ENCODE data around the gene IVD.

IVD gene

GRCh38 chr15:40443846-40444245 is 38.3 kb downstream of the IVD start (continued):
- no peak for TF ChIP-seq CSRNP3 (CRISPR knock-in tag; IDR thresholded peaks at IDR 0.05)
- TF ChIP-seq BACH2 (CRISPR knock-in tag; IDR thresholded peaks at IDR 0.05; ENCODE audit: borderline replicate concordance) = no peak
- no peak for TF ChIP-seq ZNF565 (CRISPR knock-in tag; conservative IDR thresholded peaks at IDR 0.05; ENCODE audit: low read depth)
- no peak for TF ChIP-seq RARB (CRISPR knock-in tag; IDR thresholded peaks at IDR 0.05)
- TF ChIP-seq ZC3H10 (CRISPR knock-in tag; IDR thresholded peaks at IDR 0.05) = no peak

DNA sequence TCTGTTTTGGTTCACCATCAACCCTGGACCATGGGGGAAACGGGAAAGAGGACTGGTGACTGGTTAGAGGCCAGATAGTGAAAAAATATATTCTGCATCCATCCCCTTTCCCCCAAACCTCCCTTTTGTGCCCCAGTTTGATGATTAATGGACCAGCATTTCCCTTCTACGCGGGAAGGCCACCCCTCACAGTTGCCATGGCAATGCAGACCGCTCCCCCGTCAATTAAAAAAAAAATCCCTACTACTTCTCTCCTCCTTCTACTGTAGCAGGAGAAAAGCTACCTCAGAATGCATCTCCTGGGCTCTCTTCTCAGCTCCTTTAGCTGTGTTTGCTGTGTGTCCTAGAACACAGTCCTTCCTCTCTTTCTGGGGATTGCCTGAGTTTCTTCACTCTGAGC is 39.1 kb downstream of the IVD start:
- TF ChIP-seq TOX (CRISPR knock-in tag; IDR thresholded peaks at IDR 0.05; ENCODE audit: borderline replicate concordance) (no peak), ZFP3 (CRISPR knock-in tag; IDR thresholded peaks at IDR 0.05) (no peak), CSDC2 (CRISPR knock-in tag; IDR thresholded peaks at IDR 0.05) (no peak), RARB (CRISPR knock-in tag; IDR thresholded peaks at IDR 0.05) (no peak), ESRRG (CRISPR knock-in tag; IDR thresholded peaks at IDR 0.05) (no peak), OSR1 (CRISPR knock-in tag; IDR thresholded peaks at IDR 0.05) (no peak), CREB5 (CRISPR knock-in tag; IDR thresholded peaks at IDR 0.05; ENCODE audit: low read depth) (no peak)
- TF ChIP-seq, protein P1, sequence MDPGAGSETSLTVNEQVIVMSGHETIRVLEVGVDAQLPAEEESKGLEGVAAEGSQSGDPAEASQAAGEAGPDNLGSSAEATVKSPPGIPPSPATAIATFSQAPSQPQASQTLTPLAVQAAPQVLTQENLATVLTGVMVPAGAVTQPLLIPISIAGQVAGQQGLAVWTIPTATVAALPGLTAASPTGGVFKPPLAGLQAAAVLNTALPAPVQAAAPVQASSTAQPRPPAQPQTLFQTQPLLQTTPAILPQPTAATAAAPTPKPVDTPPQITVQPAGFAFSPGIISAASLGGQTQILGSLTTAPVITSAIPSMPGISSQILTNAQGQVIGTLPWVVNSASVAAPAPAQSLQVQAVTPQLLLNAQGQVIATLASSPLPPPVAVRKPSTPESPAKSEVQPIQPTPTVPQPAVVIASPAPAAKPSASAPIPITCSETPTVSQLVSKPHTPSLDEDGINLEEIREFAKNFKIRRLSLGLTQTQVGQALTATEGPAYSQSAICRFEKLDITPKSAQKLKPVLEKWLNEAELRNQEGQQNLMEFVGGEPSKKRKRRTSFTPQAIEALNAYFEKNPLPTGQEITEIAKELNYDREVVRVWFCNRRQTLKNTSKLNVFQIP (CRISPR knock-in tag; IDR thresholded peaks at IDR 0.05; ENCODE audit: borderline replicate concordance, low read depth) = no peak
- no peak for ATAC-seq

- no peak for ATAC-seq
- TF ChIP-seq ZFP3 (CRISPR knock-in tag; IDR thresholded peaks at IDR 0.05) (no peak), PATZ1 (CRISPR knock-in tag; IDR thresholded peaks at IDR 0.05; ENCODE audit: borderline replicate concordance) (no peak), GLIS3 (CRISPR knock-in tag; IDR thresholded peaks at IDR 0.05) (no peak), ARNTL (CRISPR knock-in tag; IDR thresholded peaks at IDR 0.05; ENCODE audit: borderline replicate concordance, low read depth) (no peak), SNAI2 (CRISPR knock-in tag; IDR thresholded peaks at IDR 0.05) (no peak), ZNF8 (CRISPR knock-in tag; IDR thresholded peaks at IDR 0.05) (no peak), ZFP30 (CRISPR knock-in tag; IDR thresholded peaks at IDR 0.05) (no peak), ISL1 (CRISPR knock-in tag; IDR thresholded peaks at IDR 0.05) (no peak)
- TF ChIP-seq, protein P2, sequence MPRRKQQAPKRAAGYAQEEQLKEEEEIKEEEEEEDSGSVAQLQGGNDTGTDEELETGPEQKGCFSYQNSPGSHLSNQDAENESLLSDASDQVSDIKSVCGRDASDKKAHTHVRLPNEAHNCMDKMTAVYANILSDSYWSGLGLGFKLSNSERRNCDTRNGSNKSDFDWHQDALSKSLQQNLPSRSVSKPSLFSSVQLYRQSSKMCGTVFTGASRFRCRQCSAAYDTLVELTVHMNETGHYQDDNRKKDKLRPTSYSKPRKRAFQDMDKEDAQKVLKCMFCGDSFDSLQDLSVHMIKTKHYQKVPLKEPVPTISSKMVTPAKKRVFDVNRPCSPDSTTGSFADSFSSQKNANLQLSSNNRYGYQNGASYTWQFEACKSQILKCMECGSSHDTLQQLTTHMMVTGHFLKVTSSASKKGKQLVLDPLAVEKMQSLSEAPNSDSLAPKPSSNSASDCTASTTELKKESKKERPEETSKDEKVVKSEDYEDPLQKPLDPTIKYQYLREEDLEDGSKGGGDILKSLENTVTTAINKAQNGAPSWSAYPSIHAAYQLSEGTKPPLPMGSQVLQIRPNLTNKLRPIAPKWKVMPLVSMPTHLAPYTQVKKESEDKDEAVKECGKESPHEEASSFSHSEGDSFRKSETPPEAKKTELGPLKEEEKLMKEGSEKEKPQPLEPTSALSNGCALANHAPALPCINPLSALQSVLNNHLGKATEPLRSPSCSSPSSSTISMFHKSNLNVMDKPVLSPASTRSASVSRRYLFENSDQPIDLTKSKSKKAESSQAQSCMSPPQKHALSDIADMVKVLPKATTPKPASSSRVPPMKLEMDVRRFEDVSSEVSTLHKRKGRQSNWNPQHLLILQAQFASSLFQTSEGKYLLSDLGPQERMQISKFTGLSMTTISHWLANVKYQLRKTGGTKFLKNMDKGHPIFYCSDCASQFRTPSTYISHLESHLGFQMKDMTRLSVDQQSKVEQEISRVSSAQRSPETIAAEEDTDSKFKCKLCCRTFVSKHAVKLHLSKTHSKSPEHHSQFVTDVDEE (CRISPR knock-in tag; IDR thresholded peaks at IDR 0.05) = no peak
- TF ChIP-seq, protein P1 (CRISPR knock-in tag; IDR thresholded peaks at IDR 0.05; ENCODE audit: borderline replicate concordance, low read depth) = no peak
These were observed 39.9 kb downstream of the IVD start for GRCh38 chr15:40445421-40445922.
